Measurements from ENCODE around the gene IP6K2.

The IP6K2 gene

GRCh38 chr3:48688032-48688736 lies 28.8 kb downstream of the IP6K2 start:
- no peak for DNase-seq (ENCODE audit: low read depth)

- DNase-seq (ENCODE audit: low read depth): no peak
Observed at GRCh38 chr3:48687220-48687678, 29.8 kb downstream of the IP6K2 start.

GRCh38 chr3:48686538-48687219 lies 30.3 kb downstream of the IP6K2 start:
- DNase-seq (ENCODE audit: low read depth): no peak

GRCh38 chr3:48685603-48686511 lies 31.2 kb downstream of the IP6K2 start, which contains the start of gene NCKIPSD:
Gene NCKIPSD (minus strand): TSS chr3:48685915. CDS start chr3:48685807, 108 bp downstream.
- DNase-seq (ENCODE audit: low read depth): peak; percentile 87

GRCh38 chr3:48685293-48685602 lies 31.8 kb downstream of the IP6K2 start:
- DNase-seq (ENCODE audit: low read depth): no peak

GRCh38 chr3:48684480-48685143 lies 32.4 kb downstream of the IP6K2 start:
- DNase-seq (ENCODE audit: low read depth): no peak

GRCh38 chr3:48684054-48684349 lies 33.0 kb downstream of the IP6K2 start:
- DNase-seq (ENCODE audit: low read depth): no peak

- no peak for DNase-seq (ENCODE audit: low read depth)
Observed at GRCh38 chr3:48682786-48683185, 34.2 kb downstream of the IP6K2 start.

GRCh38 chr3:48681974-48682610 lies 34.9 kb downstream of the IP6K2 start:
- no peak for DNase-seq (ENCODE audit: low read depth)

GRCh38 chr3:48681541-48681880 lies 35.5 kb downstream of the IP6K2 start:
- no peak for DNase-seq (ENCODE audit: low read depth)

GRCh38 chr3:48680811-48681540 lies 36.0 kb downstream of the IP6K2 start:
- no peak for DNase-seq (ENCODE audit: low read depth)

GRCh38 chr3:48679411-48680391 lies 37.3 kb downstream of the IP6K2 start:
- no peak for DNase-seq (ENCODE audit: low read depth)

- DNase-seq (ENCODE audit: low read depth): no peak
Observed at GRCh38 chr3:48678566-48679380, 38.2 kb downstream of the IP6K2 start.

- no peak for DNase-seq (ENCODE audit: low read depth)
Observed at GRCh38 chr3:48678056-48678455, 39.0 kb downstream of the IP6K2 start.

- no peak for DNase-seq (ENCODE audit: low read depth)
Observed at GRCh38 chr3:48674505-48674904, 42.5 kb downstream of the IP6K2 start.

GRCh38 chr3:48672522-48672921 lies 44.5 kb downstream of the IP6K2 start:
- no peak for DNase-seq (ENCODE audit: low read depth)

GRCh38 chr3:48664929-48665328 lies 52.1 kb downstream of the IP6K2 start:
- no peak for DNase-seq (ENCODE audit: low read depth)

- DNase-seq (ENCODE audit: low read depth): no peak
Observed at GRCh38 chr3:48664313-48664644, 52.7 kb downstream of the IP6K2 start.
